HG02588 (cell line): Measurements from ENCODE around the gene CHCT1.
"Not testable (repeated sequence)": the region's sequence is repeated elsewhere in the genome, so short reads cannot be mapped to it uniquely, and the experiment has no call there.

Source experiments
- ATAC-seq: cut with Tn5 transposase; IDR thresholded peaks from one replicate; pipeline ENCODE4 v1.9.1; 2021; ENCODE audit warnings: mild to moderate bottlenecking, moderate library complexity; ENCODE audit not compliant: unreplicated experiment

The CHCT1 gene

GRCh38 chr17:60422162-60422665 lies at the start of gene CHCT1:
Gene CHCT1, plus strand, starts transcription at chr17:60422489. Its CDS starts 104 bp downstream, at chr17:60422593.
- ATAC-seq, result no peak

- ATAC-seq, result no peak
These were observed 49.4 kb upstream of the CHCT1 start for GRCh38 chr17:60372790-60373483.

GRCh38 chr17:60378187-60378586 lies 44.1 kb upstream of the CHCT1 start:
- ATAC-seq, result not testable (repeated sequence)

GRCh38 chr17:60379461-60379860 lies 42.8 kb upstream of the CHCT1 start:
- not testable (repeated sequence) for ATAC-seq

- no peak for ATAC-seq
These were observed 40.3 kb upstream of the CHCT1 start for GRCh38 chr17:60381958-60382357.

GRCh38 chr17:60383379-60383778 lies 38.9 kb upstream of the CHCT1 start:
- ATAC-seq, result no peak

- not testable (repeated sequence) for ATAC-seq
These were observed 37.4 kb upstream of the CHCT1 start for GRCh38 chr17:60384921-60385320.

- no peak for ATAC-seq
These were observed 35.9 kb upstream of the CHCT1 start for GRCh38 chr17:60386147-60387058.

- no peak for ATAC-seq
These were observed 34.6 kb upstream of the CHCT1 start for GRCh38 chr17:60387666-60388065.

GRCh38 chr17:60388742-60389141 lies 33.5 kb upstream of the CHCT1 start:
- ATAC-seq, result no peak

GRCh38 chr17:60390186-60390585 lies 32.1 kb upstream of the CHCT1 start:
- ATAC-seq, result no peak

- ATAC-seq, result no peak
These were observed 31.3 kb upstream of the CHCT1 start for GRCh38 chr17:60390925-60391470.

- peak; percentile 16 for ATAC-seq
These were observed 30.7 kb upstream of the CHCT1 start for GRCh38 chr17:60391471-60392041.

- ATAC-seq, result peak; percentile 91
These were observed 30.0 kb upstream of the CHCT1 start, which contains the start of gene USP32 for GRCh38 chr17:60392042-60392844. Gene USP32, minus strand, starts transcription at chr17:60392133. Its CDS starts 194 bp downstream, at chr17:60391939.

GRCh38 chr17:60392845-60393702 lies 29.2 kb upstream of the CHCT1 start:
- no peak for ATAC-seq

GRCh38 chr17:60393840-60394723 lies 28.2 kb upstream of the CHCT1 start:
- ATAC-seq, result no peak

- ATAC-seq, result no peak
These were observed 26.7 kb upstream of the CHCT1 start for GRCh38 chr17:60395508-60396065.

GRCh38 chr17:60396412-60396811 lies 25.9 kb upstream of the CHCT1 start:
- ATAC-seq, result no peak
